HG03442 (cell line): ENCODE results near the gene PTOV1.

Experiments used
- ATAC-seq: cut with Tn5 transposase; IDR thresholded peaks from one replicate; pipeline ENCODE4 v1.9.1; 2021; ENCODE audit warnings: mild to moderate bottlenecking, moderate library complexity; ENCODE audit not compliant: unreplicated experiment

Gene PTOV1

GRCh38 chr19:49850487-49851342 is at the start of gene PTOV1:
Gene PTOV1, plus strand, starts transcription at chr19:49851159.
- ATAC-seq = peak; percentile 69

- ATAC-seq = no peak
These were observed 49.5 kb upstream of the PTOV1 start for GRCh38 chr19:49801401-49801888.

- no peak for ATAC-seq
These were observed 48.8 kb upstream of the PTOV1 start for GRCh38 chr19:49801966-49802661.

- ATAC-seq = no peak
These were observed 48.0 kb upstream of the PTOV1 start for GRCh38 chr19:49802836-49803528.

GRCh38 chr19:49803529-49803856 is 47.5 kb upstream of the PTOV1 start:
- ATAC-seq = no peak

GRCh38 chr19:49805822-49806619 is 44.9 kb upstream of the PTOV1 start:
- no peak for ATAC-seq

- ATAC-seq = no peak
These were observed 44.4 kb upstream of the PTOV1 start for GRCh38 chr19:49806620-49806959.

- ATAC-seq = no peak
These were observed 43.7 kb upstream of the PTOV1 start for GRCh38 chr19:49807058-49807903.

- ATAC-seq = no peak
These were observed 42.9 kb upstream of the PTOV1 start for GRCh38 chr19:49807904-49808675.

- no peak for ATAC-seq
These were observed 42.2 kb upstream of the PTOV1 start for GRCh38 chr19:49808711-49809159.

GRCh38 chr19:49809160-49809940 is 41.6 kb upstream of the PTOV1 start:
- no peak for ATAC-seq

GRCh38 chr19:49809941-49810389 is 41.0 kb upstream of the PTOV1 start:
- ATAC-seq = no peak

GRCh38 chr19:49811328-49811727 is 39.6 kb upstream of the PTOV1 start:
- no peak for ATAC-seq

GRCh38 chr19:49812452-49812996 is 38.4 kb upstream of the PTOV1 start:
- no peak for ATAC-seq

- peak; percentile 51 for ATAC-seq
These were observed 37.7 kb upstream of the PTOV1 start, which contains the start of gene FUZ for GRCh38 chr19:49812997-49813861. Gene FUZ, minus strand, starts transcription at chr19:49813292. Its CDS starts 186 bp downstream, at chr19:49813106.

- no peak for ATAC-seq
These were observed 36.9 kb upstream of the PTOV1 start for GRCh38 chr19:49814010-49814409.

- ATAC-seq = no peak
These were observed 34.4 kb upstream of the PTOV1 start for GRCh38 chr19:49816590-49816989.
